HepG2 (cell line): ENCODE results near the gene SRCIN1. TPM values are rescaled to one million over a fixed set of nuclear protein-coding genes. Genes with fewer than 3 reads are reported as not detected.

Experiments used
- PLRG1 ChIP-seq: fragments of 450-650 bp; conservative IDR thresholded peaks from 2 replicates; pipeline ENCODE4 v1.6.1; 2016
- TBL1XR1 ChIP-seq: fragments of 150-350 bp; IDR thresholded peaks from 2 replicates; pipeline ENCODE4 v1.6.1; 2014; ENCODE audit warnings: borderline replicate concordance, low read length; ENCODE audit not compliant: partially characterized antibody
- ZFY ChIP-seq: sonication (generic); formaldehyde crosslinking; IDR thresholded peaks from 2 replicates; pipeline ENCODE4 v1.4.0; 2020; ENCODE audit warnings: missing genetic modification reagents
- ZNF318 ChIP-seq: sonication (generic); formaldehyde crosslinking; IDR thresholded peaks from 2 replicates; pipeline ENCODE4 v1.4.0; 2020; ENCODE audit warnings: mild to moderate bottlenecking, missing genetic modification reagents
- ZNF781 ChIP-seq: sonication (generic); formaldehyde crosslinking; IDR thresholded peaks from 2 replicates; pipeline ENCODE4 v1.5.1; 2020; ENCODE audit warnings: borderline replicate concordance, mild to moderate bottlenecking, missing genetic modification reagents; ENCODE audit errors: not compliant biosample characterization
- polyA plus RNA-seq, 8 experiments: library from polyadenylated mRNA; depleted of rRNA in 3 of 8; stranded (reverse) in 7 of 8; unstranded in 1 of 8; fragments of >200 nt; fragmentation: Illumina TruSeq in 4 of 8; extraction: Trizol in 4 of 8; gene quantifications; 2 replicates each; pipeline versions ENCODE4 v1.2.1 to v1.2.3, GENCODE V29; 2011 to 2016; ENCODE audit warnings: low read depth in 4 of 8, missing spikeins in 1 of 8, mixed read lengths in 1 of 8; ENCODE audit not compliant: insufficient read depth in 1 of 8
- total RNA-seq, 5 experiments: library from RNA; depleted of rRNA; stranded (reverse); fragments of >200 nt; fragmentation: Illumina TruSeq; extraction: Trizol; gene quantifications; 2 replicates each; pipeline ENCODE4 v1.2.3, GENCODE V29; 2016; ENCODE audit warnings: low read depth in 1 of 5
- TF ChIP-seq, protein P1 (sequence below): sonication (generic); formaldehyde crosslinking; IDR thresholded peaks from 2 replicates; pipeline ENCODE4 v1.9.0; 2021; ENCODE audit warnings: missing genetic modification reagents, borderline replicate concordance
- TF ChIP-seq, protein P2 (sequence below): sonication (generic); formaldehyde crosslinking; IDR thresholded peaks from 2 replicates; pipeline ENCODE4 v1.4.0; 2020; ENCODE audit warnings: missing genetic modification reagents, borderline replicate concordance
- TF ChIP-seq, protein P3 (sequence below): sonication (generic); formaldehyde crosslinking; IDR thresholded peaks from 2 replicates; pipeline ENCODE4 v1.4.0; 2020; ENCODE audit warnings: missing genetic modification reagents, borderline replicate concordance

SRCIN1 gene
- total and polyA plus RNA-seq, 2 of the 13 experiments (the other 11 are each of a cell fraction or from before 2014, with no cell fraction given), result 1.2 to 9.6 TPM

- TF ChIP-seq ZNF318 (CRISPR knock-in tag) (no peak; the same call in 1 of the 2 replicates), TBL1XR1 (no peak), ZFY (CRISPR knock-in tag) (no peak), ZNF781 (no peak), PLRG1 (no peak)
- TF ChIP-seq, protein P1, sequence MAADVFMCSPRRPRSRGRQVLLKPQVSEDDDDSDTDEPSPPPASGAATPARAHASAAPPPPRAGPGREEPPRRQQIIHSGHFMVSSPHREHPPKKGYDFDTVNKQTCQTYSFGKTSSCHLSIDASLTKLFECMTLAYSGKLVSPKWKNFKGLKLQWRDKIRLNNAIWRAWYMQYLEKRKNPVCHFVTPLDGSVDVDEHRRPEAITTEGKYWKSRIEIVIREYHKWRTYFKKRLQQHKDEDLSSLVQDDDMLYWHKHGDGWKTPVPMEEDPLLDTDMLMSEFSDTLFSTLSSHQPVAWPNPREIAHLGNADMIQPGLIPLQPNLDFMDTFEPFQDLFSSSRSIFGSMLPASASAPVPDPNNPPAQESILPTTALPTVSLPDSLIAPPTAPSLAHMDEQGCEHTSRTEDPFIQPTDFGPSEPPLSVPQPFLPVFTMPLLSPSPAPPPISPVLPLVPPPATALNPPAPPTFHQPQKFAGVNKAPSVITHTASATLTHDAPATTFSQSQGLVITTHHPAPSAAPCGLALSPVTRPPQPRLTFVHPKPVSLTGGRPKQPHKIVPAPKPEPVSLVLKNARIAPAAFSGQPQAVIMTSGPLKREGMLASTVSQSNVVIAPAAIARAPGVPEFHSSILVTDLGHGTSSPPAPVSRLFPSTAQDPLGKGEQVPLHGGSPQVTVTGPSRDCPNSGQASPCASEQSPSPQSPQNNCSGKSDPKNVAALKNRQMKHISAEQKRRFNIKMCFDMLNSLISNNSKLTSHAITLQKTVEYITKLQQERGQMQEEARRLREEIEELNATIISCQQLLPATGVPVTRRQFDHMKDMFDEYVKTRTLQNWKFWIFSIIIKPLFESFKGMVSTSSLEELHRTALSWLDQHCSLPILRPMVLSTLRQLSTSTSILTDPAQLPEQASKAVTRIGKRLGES (CRISPR knock-in tag), result no peak
- TF ChIP-seq, protein P2, sequence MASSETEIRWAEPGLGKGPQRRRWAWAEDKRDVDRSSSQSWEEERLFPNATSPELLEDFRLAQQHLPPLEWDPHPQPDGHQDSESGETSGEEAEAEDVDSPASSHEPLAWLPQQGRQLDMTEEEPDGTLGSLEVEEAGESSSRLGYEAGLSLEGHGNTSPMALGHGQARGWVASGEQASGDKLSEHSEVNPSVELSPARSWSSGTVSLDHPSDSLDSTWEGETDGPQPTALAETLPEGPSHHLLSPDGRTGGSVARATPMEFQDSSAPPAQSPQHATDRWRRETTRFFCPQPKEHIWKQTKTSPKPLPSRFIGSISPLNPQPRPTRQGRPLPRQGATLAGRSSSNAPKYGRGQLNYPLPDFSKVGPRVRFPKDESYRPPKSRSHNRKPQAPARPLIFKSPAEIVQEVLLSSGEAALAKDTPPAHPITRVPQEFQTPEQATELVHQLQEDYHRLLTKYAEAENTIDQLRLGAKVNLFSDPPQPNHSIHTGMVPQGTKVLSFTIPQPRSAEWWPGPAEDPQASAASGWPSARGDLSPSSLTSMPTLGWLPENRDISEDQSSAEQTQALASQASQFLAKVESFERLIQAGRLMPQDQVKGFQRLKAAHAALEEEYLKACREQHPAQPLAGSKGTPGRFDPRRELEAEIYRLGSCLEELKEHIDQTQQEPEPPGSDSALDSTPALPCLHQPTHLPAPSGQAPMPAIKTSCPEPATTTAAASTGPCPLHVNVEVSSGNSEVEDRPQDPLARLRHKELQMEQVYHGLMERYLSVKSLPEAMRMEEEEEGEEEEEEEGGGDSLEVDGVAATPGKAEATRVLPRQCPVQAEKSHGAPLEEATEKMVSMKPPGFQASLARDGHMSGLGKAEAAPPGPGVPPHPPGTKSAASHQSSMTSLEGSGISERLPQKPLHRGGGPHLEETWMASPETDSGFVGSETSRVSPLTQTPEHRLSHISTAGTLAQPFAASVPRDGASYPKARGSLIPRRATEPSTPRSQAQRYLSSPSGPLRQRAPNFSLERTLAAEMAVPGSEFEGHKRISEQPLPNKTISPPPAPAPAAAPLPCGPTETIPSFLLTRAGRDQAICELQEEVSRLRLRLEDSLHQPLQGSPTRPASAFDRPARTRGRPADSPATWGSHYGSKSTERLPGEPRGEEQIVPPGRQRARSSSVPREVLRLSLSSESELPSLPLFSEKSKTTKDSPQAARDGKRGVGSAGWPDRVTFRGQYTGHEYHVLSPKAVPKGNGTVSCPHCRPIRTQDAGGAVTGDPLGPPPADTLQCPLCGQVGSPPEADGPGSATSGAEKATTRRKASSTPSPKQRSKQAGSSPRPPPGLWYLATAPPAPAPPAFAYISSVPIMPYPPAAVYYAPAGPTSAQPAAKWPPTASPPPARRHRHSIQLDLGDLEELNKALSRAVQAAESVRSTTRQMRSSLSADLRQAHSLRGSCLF (CRISPR knock-in tag), result no peak
- TF ChIP-seq, protein P3, sequence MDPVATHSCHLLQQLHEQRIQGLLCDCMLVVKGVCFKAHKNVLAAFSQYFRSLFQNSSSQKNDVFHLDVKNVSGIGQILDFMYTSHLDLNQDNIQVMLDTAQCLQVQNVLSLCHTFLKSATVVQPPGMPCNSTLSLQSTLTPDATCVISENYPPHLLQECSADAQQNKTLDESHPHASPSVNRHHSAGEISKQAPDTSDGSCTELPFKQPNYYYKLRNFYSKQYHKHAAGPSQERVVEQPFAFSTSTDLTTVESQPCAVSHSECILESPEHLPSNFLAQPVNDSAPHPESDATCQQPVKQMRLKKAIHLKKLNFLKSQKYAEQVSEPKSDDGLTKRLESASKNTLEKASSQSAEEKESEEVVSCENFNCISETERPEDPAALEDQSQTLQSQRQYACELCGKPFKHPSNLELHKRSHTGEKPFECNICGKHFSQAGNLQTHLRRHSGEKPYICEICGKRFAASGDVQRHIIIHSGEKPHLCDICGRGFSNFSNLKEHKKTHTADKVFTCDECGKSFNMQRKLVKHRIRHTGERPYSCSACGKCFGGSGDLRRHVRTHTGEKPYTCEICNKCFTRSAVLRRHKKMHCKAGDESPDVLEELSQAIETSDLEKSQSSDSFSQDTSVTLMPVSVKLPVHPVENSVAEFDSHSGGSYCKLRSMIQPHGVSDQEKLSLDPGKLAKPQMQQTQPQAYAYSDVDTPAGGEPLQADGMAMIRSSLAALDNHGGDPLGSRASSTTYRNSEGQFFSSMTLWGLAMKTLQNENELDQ, result no peak
These were observed 1.0 kb downstream of the SRCIN1 start (continued) for GRCh38 chr17:38604479-38605403.
